GM12878 (cell line): ENCODE data around the gene BCAS4.

Experiments used
- DPF2 ChIP-seq: fragments of 450-650 bp; IDR thresholded peaks from 2 replicates; pipeline ENCODE4 v1.6.1; 2017; ENCODE audit warnings: mild to moderate bottlenecking
- EZH2 ChIP-seq: IDR thresholded peaks from 2 replicates; pipeline ENCODE4 v1.6.1; 2012; ENCODE audit warnings: low read depth, mild to moderate bottlenecking, control low read depth, inconsistent platforms, low read length, borderline replicate concordance; ENCODE audit not compliant: control insufficient read depth
- TF ChIP-seq, protein P1 (sequence below), 3 experiments: IDR thresholded peaks in 2 of 3; conservative IDR thresholded peaks in 1 of 3; 2 replicates each; pipeline ENCODE4 v1.5.1; 2011; ENCODE audit warnings: low read depth in 3 of 3, low read length in 3 of 3, mild to moderate bottlenecking in 3 of 3, control low read depth in 2 of 3, moderate library complexity in 2 of 3, inconsistent platforms in 1 of 3, mixed read lengths in 1 of 3; ENCODE audit not compliant: control insufficient read depth in 2 of 3, insufficient read depth in 1 of 3; ENCODE audit errors: extremely low read depth in 1 of 3

DNA sequence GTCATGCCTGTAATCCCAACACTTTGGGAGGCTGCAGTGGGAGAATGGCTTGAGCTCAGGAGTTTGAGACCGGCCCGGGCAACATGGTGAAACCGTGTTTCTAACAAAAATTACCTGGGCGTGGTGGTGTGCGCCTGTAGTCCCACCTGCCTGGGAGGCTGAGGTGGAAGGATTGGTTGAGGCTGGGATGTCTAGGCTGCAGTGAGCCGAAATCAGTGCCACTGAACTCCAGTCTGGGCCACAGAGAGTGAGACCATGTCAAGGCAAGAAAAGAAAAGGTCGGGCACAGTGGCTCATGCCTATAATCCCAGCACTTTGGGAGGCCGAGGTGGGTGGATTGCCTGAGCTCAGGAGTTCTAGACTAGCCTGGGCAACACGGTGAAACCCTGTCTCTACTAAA, 8.2 kb upstream of the BCAS4 start:
- TF ChIP-seq, protein P1, sequence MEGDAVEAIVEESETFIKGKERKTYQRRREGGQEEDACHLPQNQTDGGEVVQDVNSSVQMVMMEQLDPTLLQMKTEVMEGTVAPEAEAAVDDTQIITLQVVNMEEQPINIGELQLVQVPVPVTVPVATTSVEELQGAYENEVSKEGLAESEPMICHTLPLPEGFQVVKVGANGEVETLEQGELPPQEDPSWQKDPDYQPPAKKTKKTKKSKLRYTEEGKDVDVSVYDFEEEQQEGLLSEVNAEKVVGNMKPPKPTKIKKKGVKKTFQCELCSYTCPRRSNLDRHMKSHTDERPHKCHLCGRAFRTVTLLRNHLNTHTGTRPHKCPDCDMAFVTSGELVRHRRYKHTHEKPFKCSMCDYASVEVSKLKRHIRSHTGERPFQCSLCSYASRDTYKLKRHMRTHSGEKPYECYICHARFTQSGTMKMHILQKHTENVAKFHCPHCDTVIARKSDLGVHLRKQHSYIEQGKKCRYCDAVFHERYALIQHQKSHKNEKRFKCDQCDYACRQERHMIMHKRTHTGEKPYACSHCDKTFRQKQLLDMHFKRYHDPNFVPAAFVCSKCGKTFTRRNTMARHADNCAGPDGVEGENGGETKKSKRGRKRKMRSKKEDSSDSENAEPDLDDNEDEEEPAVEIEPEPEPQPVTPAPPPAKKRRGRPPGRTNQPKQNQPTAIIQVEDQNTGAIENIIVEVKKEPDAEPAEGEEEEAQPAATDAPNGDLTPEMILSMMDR (IDR thresholded peaks at IDR 0.05 in 2 of 3, conservative IDR thresholded peaks at IDR 0.05 in 1 of 3; ENCODE audit: control insufficient read depth in 2 of 3, extremely low read depth in 1 of 3, insufficient read depth in 1 of 3, low read depth in 3 of 3, low read length in 3 of 3), result no peak
- TF ChIP-seq EZH2, result no peak
- TF ChIP-seq DPF2, result no peak
